Psoas muscle (tissue), 8 donors: ENCODE data around the gene LCOR. TPM values are rescaled to one million over a fixed set of nuclear protein-coding genes. Genes with fewer than 3 reads are reported as not detected.

Experiments
- ATAC-seq, 4 donors: fragments of 200-7000 bp; cut with Tn5 transposase; one replicate each; pipeline ENCODE4 v1.9.1; 2020; ENCODE audit warnings: moderate library complexity in 3 of 4, mild to moderate bottlenecking in 2 of 4
- DNase-seq, 2 donors: peaks; one replicate each; pipeline ENCODE4 v3.0.0-alpha.2; 2020
- H3K27ac ChIP-seq: fragments of 200-600 bp; one replicate; pipeline ENCODE4 v1.8.0; 2022
- H3K27me3 ChIP-seq, 3 donors: fragments of 200-600 bp in 1 of 3; one replicate each; pipeline versions ENCODE4 v1.6.1 to v1.8.0; 2013 to 2022; ENCODE audit warnings: low read length in 2 of 3, mild to moderate bottlenecking in 2 of 3, moderate library complexity in 1 of 3; ENCODE audit not compliant: insufficient read depth in 3 of 3
- H3K36me3 ChIP-seq, 2 donors: fragments of 200-600 bp in 1 of 2; one replicate each; pipeline versions ENCODE4 v1.6.1 to v1.8.0; 2013 to 2022; ENCODE audit warnings: low read depth in 1 of 2, mild to moderate bottlenecking in 1 of 2, moderate library complexity in 1 of 2; ENCODE audit not compliant: insufficient read depth in 1 of 2
- H3K4me1 ChIP-seq: fragments of 200-600 bp; one replicate; pipeline ENCODE4 v1.8.0; 2022
- H3K4me3 ChIP-seq: fragments of 200-600 bp; one replicate; pipeline ENCODE4 v1.8.0; 2022; ENCODE audit warnings: mild to moderate bottlenecking
- H3K9me3 ChIP-seq: fragments of 200-600 bp; one replicate; pipeline ENCODE4 v1.8.0; 2022
- WGBS, 3 donors: extraction: QIAGEN DNeasy Blood & Tissue Kit; methylation state at CpG; one replicate each; pipeline versions ENCODE4 v1.1.6 to v1.1.7; 2013; 5-methylcytosine and 5-hydroxymethylcytosine counted together
- intact Hi-C, 2 donors: fragments of 100-400 bp; cut with DNase I; formaldehyde crosslinking; loops; one replicate each; pipeline versions ENCODE4 v1.11.0 to v1.14.2; 2022
- polyA plus RNA-seq, 3 donors: library from polyadenylated mRNA; stranded (reverse); fragments of 200-250 nt; gene quantifications; one replicate each; pipeline ENCODE4 v1.2.3, GENCODE V29; 2013
- total RNA-seq, 4 donors: library from RNA; stranded (reverse); fragmentation: NEBNext Ultra II Directional in 2 of 4; extraction: Animal tissue kit (Norgen Biotek cat#: 25700) in 2 of 4; gene quantifications; one replicate each; pipeline versions ENCODE4 v1.2.1 to v1.2.4, GENCODE V29; 2021 to 2023
- TF ChIP-seq, protein P1 (sequence below): fragments of 200-600 bp; IDR thresholded peaks from one replicate; pipeline ENCODE4 v1.8.0; 2022; ENCODE audit warnings: antibody characterized with exemption
- donor health status: healthy with polysubstance abuse.
- donor health status: DM: no; HTN: no; CAD: no; lungs with moderate emphysema.
- donor health status: Bipolar disorder and iron deficiency.
- donor health status: healthy.
- donor health status: DM: yes; HTN: yes; CAD: no.
- donor health status: DM: no; HTN: no; CAD: no.
- donor health status: DM: no; HTN: no; CAD: no.
- donor health status: DM: yes; HTN: yes; CAD: no.

Gene LCOR
- total and polyA plus RNA-seq, 7 donors: 1.7 to 30.4 (median 13.6) TPM

DNA sequence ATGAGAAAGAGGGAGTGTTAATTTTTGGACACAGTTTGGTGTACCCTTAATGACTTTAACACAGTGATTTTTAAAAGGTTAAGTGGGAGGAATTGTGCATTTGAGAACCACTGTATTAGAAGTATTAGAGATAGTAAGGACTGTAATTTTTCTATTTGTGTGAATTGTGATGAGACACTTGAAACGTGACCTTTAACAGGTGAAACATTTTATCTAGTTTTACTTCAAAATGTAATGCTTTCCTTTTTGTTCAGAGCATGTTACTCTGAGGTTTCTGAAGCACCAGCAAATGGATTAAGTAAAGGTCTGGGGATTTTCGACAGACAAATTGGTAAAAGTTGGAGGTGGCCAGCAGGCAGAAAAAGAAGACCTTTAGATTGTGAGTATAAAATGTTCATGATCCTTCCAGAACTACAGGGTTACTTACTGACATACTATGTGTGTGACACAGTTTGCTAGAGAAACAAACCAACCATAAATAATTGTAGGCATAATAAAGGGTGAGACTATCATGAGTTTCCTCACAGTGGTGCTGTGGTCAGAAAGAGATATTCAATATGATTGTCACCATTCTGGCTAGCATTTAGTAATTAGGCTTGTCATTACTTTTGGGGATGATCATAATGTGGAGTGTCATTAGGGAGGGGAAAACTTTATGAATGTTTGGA lies 26.1 kb downstream of the LCOR start:
- 36 to 64% (median 37%) methylated on average over 2 of the region's 2 CpGs for WGBS, 3 donors
- TF ChIP-seq, protein P1, sequence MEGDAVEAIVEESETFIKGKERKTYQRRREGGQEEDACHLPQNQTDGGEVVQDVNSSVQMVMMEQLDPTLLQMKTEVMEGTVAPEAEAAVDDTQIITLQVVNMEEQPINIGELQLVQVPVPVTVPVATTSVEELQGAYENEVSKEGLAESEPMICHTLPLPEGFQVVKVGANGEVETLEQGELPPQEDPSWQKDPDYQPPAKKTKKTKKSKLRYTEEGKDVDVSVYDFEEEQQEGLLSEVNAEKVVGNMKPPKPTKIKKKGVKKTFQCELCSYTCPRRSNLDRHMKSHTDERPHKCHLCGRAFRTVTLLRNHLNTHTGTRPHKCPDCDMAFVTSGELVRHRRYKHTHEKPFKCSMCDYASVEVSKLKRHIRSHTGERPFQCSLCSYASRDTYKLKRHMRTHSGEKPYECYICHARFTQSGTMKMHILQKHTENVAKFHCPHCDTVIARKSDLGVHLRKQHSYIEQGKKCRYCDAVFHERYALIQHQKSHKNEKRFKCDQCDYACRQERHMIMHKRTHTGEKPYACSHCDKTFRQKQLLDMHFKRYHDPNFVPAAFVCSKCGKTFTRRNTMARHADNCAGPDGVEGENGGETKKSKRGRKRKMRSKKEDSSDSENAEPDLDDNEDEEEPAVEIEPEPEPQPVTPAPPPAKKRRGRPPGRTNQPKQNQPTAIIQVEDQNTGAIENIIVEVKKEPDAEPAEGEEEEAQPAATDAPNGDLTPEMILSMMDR: no peak
- ATAC-seq (peak; percentile 47 to 54 (median 50)), DNase-seq (no peak)
- Histone ChIP-seq H3K27me3 (no peaks in the 10 kb centered on the region), H3K4me1 (peaks cover 44% of the 10 kb centered on the region), H3K27ac (peak overlapping the region; percentile 47), H3K36me3 (no peaks in the 10 kb centered on the region), H3K9me3 (no peaks in the 10 kb centered on the region), H3K4me3 (no peak overlapping the region)
- intact Hi-C loops: no loop called here

- Histone ChIP-seq H3K27ac (no peak overlapping the region), H3K27me3 (no peaks in the 10 kb centered on the region), H3K4me3 (no peak overlapping the region), H3K4me1 (peaks cover 43% of the 10 kb centered on the region), H3K36me3 (no peaks in the 10 kb centered on the region), H3K9me3 (no peaks in the 10 kb centered on the region)
- DNase-seq (no peak), ATAC-seq (no peak)
- intact Hi-C loops: no loop called here
- TF ChIP-seq, protein P1: no peak
- WGBS, 3 donors: 42 to 74% (median 43%) methylated on average over 2 of the region's 2 CpGs
These were observed 26.6 kb downstream of the LCOR start for GRCh38 chr10:96858706-96859050.

DNA sequence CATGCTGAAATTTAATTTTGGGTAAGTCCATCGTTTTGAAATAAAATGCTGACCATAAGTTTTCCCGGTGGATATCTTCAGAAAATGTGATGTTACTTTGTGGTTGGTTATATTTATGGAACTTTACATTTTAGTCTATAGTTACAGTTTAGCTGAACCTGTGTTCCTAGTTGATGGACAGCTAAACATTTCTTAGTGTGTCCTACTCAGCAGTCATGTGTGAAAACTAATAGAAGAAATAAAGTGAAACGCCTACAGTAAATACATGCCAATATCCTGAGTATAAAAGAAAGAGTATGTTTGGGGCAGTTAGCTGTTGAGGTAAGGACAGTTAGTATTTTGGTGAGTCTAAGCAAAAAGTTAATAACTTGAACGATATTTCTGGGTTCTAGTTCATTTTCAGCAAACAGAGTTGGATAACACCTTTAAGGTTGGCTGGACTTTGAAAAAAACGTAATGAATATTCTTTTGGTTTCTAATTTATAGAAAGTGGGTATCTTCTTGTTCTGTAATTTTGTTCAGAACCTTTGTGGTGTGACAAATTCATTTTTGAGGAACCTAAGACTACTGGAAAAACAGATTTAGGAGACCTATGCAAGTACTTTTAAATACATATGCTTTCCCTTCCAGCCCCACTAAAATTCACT lies 28.7 kb downstream of the LCOR start:
- H3K4me1 ChIP-seq: peaks cover 53% of the 10 kb centered on the region

DNA sequence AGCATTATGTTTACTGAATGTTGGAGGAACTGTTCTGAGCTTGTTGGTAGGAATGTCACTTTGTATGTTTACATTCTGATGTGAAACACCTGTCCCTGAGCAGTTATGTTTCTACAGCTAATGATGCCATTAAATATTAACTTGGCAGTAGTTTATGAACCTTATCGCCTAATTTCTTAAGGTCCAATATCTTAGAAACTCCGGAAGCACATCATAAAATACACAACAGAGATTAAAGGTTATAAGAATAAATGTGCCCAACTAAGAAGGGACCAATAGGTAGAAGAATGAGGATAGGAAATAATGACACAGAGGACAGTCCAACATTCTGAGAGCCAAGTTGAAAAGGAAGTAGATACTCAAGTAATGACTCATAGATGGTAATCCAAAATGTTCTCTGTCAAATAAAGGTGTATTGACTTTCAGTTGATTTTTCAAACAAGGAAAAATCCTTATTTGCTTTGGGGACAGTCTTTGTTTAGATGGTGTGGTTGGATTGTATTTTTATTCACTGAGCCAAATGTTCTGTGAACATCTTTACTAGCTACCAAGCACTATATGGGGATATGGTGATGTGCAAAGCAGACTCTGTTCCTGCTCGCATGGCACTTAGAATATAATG lies 31.9 kb downstream of the LCOR start:
- intact Hi-C loops: no loop called here
- H3K27ac ChIP-seq: peak overlapping the region; percentile 31

More for the DNA sequence above, 28.7 kb downstream of the LCOR start:
- Histone ChIP-seq H3K36me3 (no peaks in the 10 kb centered on the region), H3K9me3 (no peaks in the 10 kb centered on the region), H3K27ac (no peak overlapping the region), H3K4me3 (no peak overlapping the region), H3K27me3 (no peaks in the 10 kb centered on the region)
- WGBS, 3 donors: 58 to 66% (median 59%) methylated on average over 5 of the region's 5 CpGs
- DNase-seq: no peak
- intact Hi-C loops: no loop called here
- ATAC-seq: no peak
- TF ChIP-seq, protein P1: no peak

More for the DNA sequence above, 31.9 kb downstream of the LCOR start:
- H3K36me3 ChIP-seq: no peaks in the 10 kb centered on the region
- H3K4me1 ChIP-seq: peaks cover 36% of the 10 kb centered on the region
- DNase-seq (no peak), ATAC-seq (peak; percentile 56 to 60 (median 58))
- H3K9me3 ChIP-seq: no peaks in the 10 kb centered on the region
- H3K27me3 ChIP-seq: no peaks in the 10 kb centered on the region
- TF ChIP-seq, protein P1: no peak
- WGBS, 3 donors: 56 to 70% (median 60%) methylated on average over 3 of the region's 3 CpGs
- no peak overlapping the region for H3K4me3 ChIP-seq
